SK-N-SH treated with all-trans-retinoic acid at 6 μM for 48 hours (cell line): Measurements from ENCODE around the gene PDE7B.

ENCODE experiments used
- ARNTL ChIP-seq: fragments of 450-650 bp; formaldehyde crosslinking; IDR thresholded peaks from 2 replicates; pipeline ENCODE4 v1.5.0; 2020; ENCODE audit warnings: low read depth, mild to moderate bottlenecking, moderate library complexity, borderline replicate concordance
- CSDC2 ChIP-seq: fragments of 250-450 bp; sonication (Bioruptor Pico); IDR thresholded peaks from 2 replicates; pipeline ENCODE4 v1.5.0; 2020; ENCODE audit warnings: mild to moderate bottlenecking, moderate library complexity
- PATZ1 ChIP-seq: fragments of 250-450 bp; sonication (Bioruptor Pico); IDR thresholded peaks from 2 replicates; pipeline ENCODE4 v1.8.0; 2020; ENCODE audit warnings: mild to moderate bottlenecking, moderate library complexity, borderline replicate concordance
- SNAI2 ChIP-seq: fragments of 250-450 bp; sonication (Bioruptor Pico); IDR thresholded peaks from 2 replicates; pipeline ENCODE4 v1.5.0; 2020; ENCODE audit warnings: mild to moderate bottlenecking, moderate library complexity
- TCF4 ChIP-seq: fragments of 250-450 bp; sonication (Bioruptor Pico); IDR thresholded peaks from 2 replicates; pipeline ENCODE4 v1.8.0; 2021; ENCODE audit warnings: mild to moderate bottlenecking, moderate library complexity, borderline replicate concordance

DNA sequence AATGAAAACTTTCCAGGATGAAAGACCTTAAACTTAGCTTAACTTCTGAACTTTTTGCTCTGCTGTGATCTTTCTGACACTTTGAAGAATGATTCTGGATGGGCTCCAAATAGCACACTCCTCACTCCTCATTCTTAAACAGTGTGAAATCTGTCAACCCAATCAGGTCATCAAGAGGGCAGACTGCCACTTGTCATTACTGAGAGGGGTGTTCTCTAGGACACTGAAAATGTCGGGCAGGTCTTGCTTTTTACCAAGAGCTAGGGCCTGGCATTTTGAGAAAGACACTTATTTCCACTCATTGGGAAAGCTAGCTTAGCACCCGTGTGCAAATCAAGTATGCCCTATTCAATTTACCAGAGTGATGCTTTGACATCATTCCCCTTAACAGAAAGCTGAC is 276.4 kb downstream of the PDE7B start:
- TF ChIP-seq CSDC2 (no peak), PATZ1 (CRISPR knock-in tag) (no peak), TCF4 (no peak), SNAI2 (no peak), ARNTL (CRISPR knock-in tag) (no peak)
